ENCODE results near the gene TANGO2.

DNA sequence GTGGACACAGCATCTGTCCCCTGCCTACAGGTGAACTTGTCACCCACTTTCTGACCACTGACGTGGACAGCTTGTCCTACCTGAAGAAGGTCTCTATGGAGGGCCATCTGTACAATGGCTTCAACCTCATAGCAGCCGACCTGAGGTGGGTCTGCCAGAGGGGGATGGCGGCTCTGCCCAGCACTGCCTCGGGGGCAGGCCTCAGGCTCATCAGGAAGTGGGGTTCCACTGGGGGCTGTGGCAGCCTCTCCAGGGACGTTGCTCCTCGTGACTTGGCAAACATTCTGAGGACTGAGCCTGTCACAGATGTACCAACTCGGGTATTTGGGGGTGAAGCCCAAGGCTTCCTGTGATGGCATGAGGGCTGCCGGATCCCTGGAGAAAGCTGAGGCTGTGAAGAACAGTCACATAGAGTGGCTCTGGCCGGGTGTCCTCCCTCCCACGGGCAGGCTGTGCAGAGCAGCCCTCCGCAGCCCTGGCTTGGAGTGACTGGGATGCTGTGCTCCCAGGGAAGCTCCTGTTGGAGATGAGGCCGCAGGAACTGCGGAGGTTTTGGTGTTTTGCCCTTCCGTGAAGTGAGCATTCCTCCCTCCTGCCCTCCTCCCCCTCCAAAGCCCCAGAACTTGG lies 32.6 kb downstream of the TANGO2 start:
- TF ChIP-seq, protein P1, sequence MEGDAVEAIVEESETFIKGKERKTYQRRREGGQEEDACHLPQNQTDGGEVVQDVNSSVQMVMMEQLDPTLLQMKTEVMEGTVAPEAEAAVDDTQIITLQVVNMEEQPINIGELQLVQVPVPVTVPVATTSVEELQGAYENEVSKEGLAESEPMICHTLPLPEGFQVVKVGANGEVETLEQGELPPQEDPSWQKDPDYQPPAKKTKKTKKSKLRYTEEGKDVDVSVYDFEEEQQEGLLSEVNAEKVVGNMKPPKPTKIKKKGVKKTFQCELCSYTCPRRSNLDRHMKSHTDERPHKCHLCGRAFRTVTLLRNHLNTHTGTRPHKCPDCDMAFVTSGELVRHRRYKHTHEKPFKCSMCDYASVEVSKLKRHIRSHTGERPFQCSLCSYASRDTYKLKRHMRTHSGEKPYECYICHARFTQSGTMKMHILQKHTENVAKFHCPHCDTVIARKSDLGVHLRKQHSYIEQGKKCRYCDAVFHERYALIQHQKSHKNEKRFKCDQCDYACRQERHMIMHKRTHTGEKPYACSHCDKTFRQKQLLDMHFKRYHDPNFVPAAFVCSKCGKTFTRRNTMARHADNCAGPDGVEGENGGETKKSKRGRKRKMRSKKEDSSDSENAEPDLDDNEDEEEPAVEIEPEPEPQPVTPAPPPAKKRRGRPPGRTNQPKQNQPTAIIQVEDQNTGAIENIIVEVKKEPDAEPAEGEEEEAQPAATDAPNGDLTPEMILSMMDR (IDR thresholded peaks at IDR 0.05), result no peak
- TF ChIP-seq EZH2phosphoT487 (IDR thresholded peaks at IDR 0.05) (no peak), EZH2 (IDR thresholded peaks at IDR 0.05) (no peak)
